ENCODE data around the gene AXIN1. TPM values are rescaled to one million over a fixed set of nuclear protein-coding genes. Genes with fewer than 3 reads are reported as not detected.

Gene AXIN1
- total RNA-seq, 1 donor, result 13.4 TPM

DNA sequence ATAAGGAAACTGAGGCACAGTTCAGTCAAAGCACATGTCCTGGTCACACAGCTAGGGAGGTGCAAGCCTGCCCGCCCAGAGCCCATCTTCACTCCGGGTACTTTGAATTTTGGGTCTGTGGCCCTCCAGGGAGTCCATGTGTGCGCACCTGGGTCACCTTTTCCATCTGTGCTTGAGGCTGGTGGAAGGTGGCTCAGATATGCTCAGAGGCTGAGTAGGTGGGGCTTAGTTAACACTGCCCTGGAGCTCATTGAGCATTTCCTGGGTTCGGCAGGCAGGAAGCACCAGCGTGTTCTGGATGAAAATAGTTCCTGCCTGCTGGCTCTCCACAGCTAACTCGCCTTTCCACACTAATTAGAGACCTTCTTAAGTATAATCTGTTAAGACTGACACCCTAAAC lies 98.7 kb downstream of the AXIN1 start:
- no peak for DNase-seq (ENCODE audit: low read depth)
- TF ChIP-seq, protein P1, sequence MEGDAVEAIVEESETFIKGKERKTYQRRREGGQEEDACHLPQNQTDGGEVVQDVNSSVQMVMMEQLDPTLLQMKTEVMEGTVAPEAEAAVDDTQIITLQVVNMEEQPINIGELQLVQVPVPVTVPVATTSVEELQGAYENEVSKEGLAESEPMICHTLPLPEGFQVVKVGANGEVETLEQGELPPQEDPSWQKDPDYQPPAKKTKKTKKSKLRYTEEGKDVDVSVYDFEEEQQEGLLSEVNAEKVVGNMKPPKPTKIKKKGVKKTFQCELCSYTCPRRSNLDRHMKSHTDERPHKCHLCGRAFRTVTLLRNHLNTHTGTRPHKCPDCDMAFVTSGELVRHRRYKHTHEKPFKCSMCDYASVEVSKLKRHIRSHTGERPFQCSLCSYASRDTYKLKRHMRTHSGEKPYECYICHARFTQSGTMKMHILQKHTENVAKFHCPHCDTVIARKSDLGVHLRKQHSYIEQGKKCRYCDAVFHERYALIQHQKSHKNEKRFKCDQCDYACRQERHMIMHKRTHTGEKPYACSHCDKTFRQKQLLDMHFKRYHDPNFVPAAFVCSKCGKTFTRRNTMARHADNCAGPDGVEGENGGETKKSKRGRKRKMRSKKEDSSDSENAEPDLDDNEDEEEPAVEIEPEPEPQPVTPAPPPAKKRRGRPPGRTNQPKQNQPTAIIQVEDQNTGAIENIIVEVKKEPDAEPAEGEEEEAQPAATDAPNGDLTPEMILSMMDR (IDR thresholded peaks at IDR 0.05; ENCODE audit: insufficient read depth, low read length), result no peak
- H3K4me3 ChIP-seq (ENCODE audit: low read depth, low read length), result no peak overlapping the region

GRCh38 chr16:252366-253337 lies 99.9 kb downstream of the AXIN1 start:
- TF ChIP-seq, protein P1 (IDR thresholded peaks at IDR 0.05; ENCODE audit: insufficient read depth, low read length), result no peak
- H3K4me3 ChIP-seq (ENCODE audit: low read depth, low read length), result no peak overlapping the region
- peak; percentile 57 for DNase-seq (ENCODE audit: low read depth)

GRCh38 chr16:249431-249830 lies 103.1 kb downstream of the AXIN1 start:
- DNase-seq (ENCODE audit: low read depth), result no peak
- no peak overlapping the region for H3K4me3 ChIP-seq (ENCODE audit: low read depth, low read length)
- TF ChIP-seq, protein P1 (IDR thresholded peaks at IDR 0.05; ENCODE audit: insufficient read depth, low read length), result no peak

GRCh38 chr16:247027-247426 lies 105.5 kb downstream of the AXIN1 start:
- H3K4me3 ChIP-seq (ENCODE audit: low read depth, low read length), result no peak overlapping the region
- TF ChIP-seq, protein P1 (IDR thresholded peaks at IDR 0.05; ENCODE audit: insufficient read depth, low read length), result no peak
- DNase-seq (ENCODE audit: low read depth), result no peak

DNA sequence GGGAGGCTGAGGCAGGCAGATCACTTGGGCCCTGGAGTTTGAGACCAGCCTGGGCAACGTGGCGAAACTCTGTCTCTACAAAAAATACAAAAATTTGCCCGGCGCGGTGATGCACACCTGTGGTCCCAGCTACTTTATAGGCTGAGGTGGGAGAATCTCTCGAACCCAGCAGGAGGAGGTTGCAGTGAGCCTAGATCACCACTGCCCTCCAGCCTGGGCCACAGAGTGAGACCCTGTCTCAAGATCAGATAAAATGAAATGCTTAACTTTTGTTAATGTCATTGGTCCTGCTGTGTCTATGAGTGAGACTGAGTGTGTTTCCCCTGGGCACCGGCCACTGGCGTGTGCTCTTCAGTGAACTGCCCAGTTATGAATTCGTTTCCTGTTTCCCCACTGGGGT lies 107.4 kb downstream of the AXIN1 start:
- no peak for DNase-seq (ENCODE audit: low read depth)
- H3K4me3 ChIP-seq (ENCODE audit: low read depth, low read length), result no peak overlapping the region
- TF ChIP-seq, protein P1 (IDR thresholded peaks at IDR 0.05; ENCODE audit: insufficient read depth, low read length), result no peak

DNA sequence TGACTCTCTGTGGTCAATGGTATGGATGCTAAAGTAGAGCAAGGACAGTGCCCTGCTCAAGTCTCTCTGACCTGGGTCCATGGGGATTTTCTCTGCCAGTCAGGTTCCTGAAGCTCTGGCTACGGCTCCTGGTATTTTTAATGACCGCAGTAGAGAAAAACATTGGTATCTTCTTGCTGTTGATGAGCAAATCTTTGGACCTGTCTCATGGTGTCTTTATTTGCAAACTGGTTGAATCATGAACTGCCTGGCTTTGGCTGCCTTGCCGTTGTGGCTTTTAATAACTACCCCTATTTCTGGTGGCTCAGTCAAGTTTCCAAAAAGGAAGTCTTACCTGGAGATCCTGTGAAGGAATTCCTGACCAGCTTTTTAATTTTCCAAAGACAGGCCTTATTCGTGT lies 109.2 kb downstream of the AXIN1 start:
- TF ChIP-seq, protein P1 (IDR thresholded peaks at IDR 0.05; ENCODE audit: insufficient read depth, low read length), result no peak
- no peak overlapping the region for H3K4me3 ChIP-seq (ENCODE audit: low read depth, low read length)
- DNase-seq (ENCODE audit: low read depth), result no peak
